K562 (cell line): Measurements from ENCODE around the gene NEK1. TPM values are rescaled to one million over a fixed set of nuclear protein-coding genes. Genes with fewer than 3 reads are reported as not detected.

ENCODE experiments used
- ATAC-seq: fragments of 200-7000 bp; cut with Tn5 transposase; 3 replicates; pipeline ENCODE4 v1.9.1; 2020; ENCODE audit warnings: moderate library complexity
- BruUV-seq: library from RNA; stranded (reverse); fragments of 400-500 nt; replicated peaks from 2 replicates; lab custom pipeline; 2021; lab: Mats Ljungman, UMichigan
- CTCF ChIA-PET: fragments of 300-600 bp; formaldehyde crosslinking; extraction: SDS; loops from one replicate; lab custom pipeline; 2021; ENCODE audit warnings: low intra/inter-chr PET ratio; lab: Yijun Ruan, JAX
- POLR2A ChIA-PET: fragments of 300-600, 350-650 bp; sonication (Branson Sonifier 250); formaldehyde crosslinking; extraction: SDS; loops from one replicate; lab custom pipeline; 2021; ENCODE audit warnings: antibody characterized with exemption, inconsistent platforms; lab: Yijun Ruan, JAX
- DNase-seq, 4 experiments: peaks; one replicate each; pipeline versions ENCODE4 v3.0.0 to v3.0.0-alpha.2; 2011 to 2018; ENCODE audit warnings: low spot score in 3 of 4, mixed read lengths in 3 of 4; ENCODE audit errors: extremely low read depth in 1 of 4
- FAIRE-seq: peaks from 2 replicates; lab custom pipeline; 2011; peaks lifted over from hg19 to GRCh38; lab: Jason Lieb, UNC
- H2AFZ ChIP-seq: 2 replicates; pipeline ENCODE4 v1.6.0; 2011; ENCODE audit warnings: low read depth, low read length, control low read depth, inconsistent platforms
- H3K27ac ChIP-seq: fragments of 200-600 bp; 3 replicates; pipeline ENCODE4 v1.8.0; 2011; ENCODE audit warnings: low read depth, mild to moderate bottlenecking, control low read depth, inconsistent platforms, low read length, moderate library complexity, mixed read lengths; ENCODE audit errors: extremely low read depth
- H3K27me3 ChIP-seq, 2 experiments: fragments of 300-600 bp in 1 of 2; 2 replicates in 1 of 2; 3 replicates in 1 of 2; pipeline versions ENCODE4 v1.6.0 to v1.8.0; 2011; ENCODE audit warnings: inconsistent platforms in 2 of 2, low read length in 2 of 2, mild to moderate bottlenecking in 1 of 2, mixed read lengths in 1 of 2, moderate library complexity in 1 of 2; ENCODE audit not compliant: control insufficient read depth in 2 of 2, insufficient read depth in 2 of 2
- H3K36me3 ChIP-seq: fragments of 300-600 bp; 3 replicates; pipeline ENCODE4 v1.8.0; 2011; ENCODE audit warnings: mild to moderate bottlenecking, low read length, inconsistent platforms; ENCODE audit not compliant: control insufficient read depth, insufficient read depth
- H3K4me1 ChIP-seq, 2 experiments: fragments of 200-600 bp in 1 of 2; replicated peaks in 1 of 2; 2 replicates in 1 of 2; 3 replicates in 1 of 2; pipeline versions ENCODE4 v1.5.1 to v1.8.0; 2011; ENCODE audit warnings: inconsistent platforms in 2 of 2, low read length in 2 of 2, mild to moderate bottlenecking in 1 of 2, mixed read lengths in 1 of 2, moderate library complexity in 1 of 2; ENCODE audit not compliant: control insufficient read depth in 2 of 2, insufficient read depth in 2 of 2
- H3K4me2 ChIP-seq: 2 replicates; pipeline ENCODE4 v1.6.1; 2011; ENCODE audit warnings: low read length, control low read depth, inconsistent platforms, mixed read lengths; ENCODE audit not compliant: insufficient read depth
- H3K4me3 ChIP-seq: fragments of 200-600 bp; sonication (generic), shearing (Covaris generic); 2 replicates; pipeline ENCODE4 v1.5.1; 2016; ENCODE audit warnings: control low read depth, inconsistent platforms
- H3K79me2 ChIP-seq: fragments of 200-600 bp; 3 replicates; pipeline ENCODE4 v1.8.0; 2011; ENCODE audit warnings: low read length, inconsistent platforms; ENCODE audit not compliant: control insufficient read depth, insufficient read depth
- H3K9ac ChIP-seq, 2 experiments: 2 replicates each; pipeline versions ENCODE4 v1.6.0 to v1.6.1; 2011; ENCODE audit warnings: low read depth in 2 of 2, low read length in 2 of 2, control low read depth in 1 of 2, inconsistent platforms in 1 of 2, mild to moderate bottlenecking in 1 of 2, mixed read lengths in 1 of 2; ENCODE audit not compliant: insufficient read depth in 1 of 2
- H3K9me1 ChIP-seq: one replicate; pipeline ENCODE4 v1.6.0; 2011; ENCODE audit warnings: inconsistent platforms, mild to moderate bottlenecking, low read length, moderate library complexity; ENCODE audit not compliant: control insufficient read depth, insufficient read depth
- H3K9me3 ChIP-seq: replicated peaks from 2 replicates; pipeline ENCODE4 v1.5.1; 2011; ENCODE audit warnings: low read depth, low read length, inconsistent platforms; ENCODE audit not compliant: control insufficient read depth, insufficient read depth
- H4K20me1 ChIP-seq: replicated peaks from 2 replicates; pipeline ENCODE4 v1.6.1; 2011; ENCODE audit warnings: low read length, inconsistent platforms, mixed read lengths; ENCODE audit not compliant: control insufficient read depth, insufficient read depth
- NR4A1 ChIP-seq, 2 experiments: fragments of 250-450 bp in 1 of 2; fragments of 450-650 bp in 1 of 2; sonication (Bioruptor Pico) in 1 of 2; IDR thresholded peaks; 2 replicates each; pipeline versions ENCODE4 v1.4.0 to v1.6.1; 2016 to 2020; ENCODE audit warnings: mild to moderate bottlenecking in 2 of 2, missing compliant biosample characterization in 1 of 2, missing genetic modification characterization in 1 of 2, moderate library complexity in 1 of 2
- SMAD4 ChIP-seq: fragments of 250-450 bp; sonication (Bioruptor Pico); conservative IDR thresholded peaks from 2 replicates; pipeline ENCODE4 v1.8.0; 2021; ENCODE audit warnings: inconsistent platforms, mild to moderate bottlenecking, moderate library complexity
- WGBS: fragments of 100-300 bp; shearing (Covaris generic); methylation state at CpG from one replicate; pipeline ENCODE4 v1.1.6; 2016; ENCODE audit warnings: low coverage, mixed read lengths; ENCODE audit not compliant: insufficient coverage; ENCODE audit errors: missing lambda C conversion rate; 5-methylcytosine and 5-hydroxymethylcytosine counted together
- in situ Hi-C: fragments of 300-500 bp; cut with MboI; formaldehyde crosslinking; loops from 4 replicates; pipeline ENCODE4 v1.15.0; 2018; ENCODE audit warnings: inconsistent platforms, mixed read lengths
- intact Hi-C: fragments of 100-400 bp; cut with micrococcal nuclease; formaldehyde crosslinking; loops from 2 replicates; pipeline ENCODE4 v1.14.2; 2022
- polyA plus RNA-seq, 8 experiments: library from polyadenylated mRNA; depleted of rRNA in 4 of 8; stranded (reverse) in 5 of 8; unstranded in 3 of 8; fragments of >200 nt; fragmentation: Nextera tagmentation in 2 of 8; fragmentation: Illumina TruSeq in 1 of 8; extraction: Ambion mirVana in 2 of 8; extraction: Trizol in 1 of 8; gene quantifications; 2 replicates each; pipeline versions ENCODE4 v1.2.1 to v1.2.3, GENCODE V29; 2011 to 2014; ENCODE audit warnings: inconsistent platforms in 1 of 8, missing spikeins in 1 of 8
- total RNA-seq, 7 experiments: library from RNA; depleted of rRNA in 6 of 7; stranded (reverse); fragments of >200 nt in 6 of 7; fragmentation: Illumina TruSeq in 2 of 7; extraction: Trizol in 2 of 7; gene quantifications; 2 replicates each; pipeline versions ENCODE4 v1.2.1 to v1.2.3, GENCODE V29; 2011 to 2021; ENCODE audit warnings: low replicate concordance in 1 of 7
- TF ChIP-seq, protein P1 (sequence below): sonication (generic); formaldehyde crosslinking; IDR thresholded peaks from 2 replicates; pipeline ENCODE4 v1.8.1; 2023; ENCODE audit warnings: missing genetic modification reagents, mild to moderate bottlenecking, borderline replicate concordance

The NEK1 gene
- total and polyA plus RNA-seq, 9 of the 15 experiments (the other 6 are each of a cell fraction or from before 2014, with no cell fraction given): 6.2 to 15.7 (median 10.3) TPM

DNA sequence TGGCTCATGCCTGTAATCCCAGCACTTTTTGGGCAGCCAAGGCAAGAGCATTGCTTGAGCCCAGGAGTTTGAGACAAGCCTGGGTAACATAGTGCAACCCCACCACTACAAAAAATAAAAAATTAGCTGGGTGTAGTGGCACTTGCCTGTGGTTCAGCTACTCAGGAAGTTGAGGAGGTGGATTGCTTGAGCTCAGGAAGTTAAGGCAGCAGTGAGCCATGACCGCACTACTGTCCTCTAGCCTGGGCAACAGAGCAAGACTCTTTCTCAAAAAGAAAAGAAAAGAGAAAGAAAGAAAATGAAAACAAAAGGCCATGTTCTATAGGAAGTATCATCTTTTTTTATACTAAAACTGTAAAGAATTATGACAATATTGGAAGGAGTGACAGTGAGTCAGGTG, 38.5 kb downstream of the NEK1 start:
- FAIRE-seq (no peak), ATAC-seq (no peak), DNase-seq (no peak)
- Histone ChIP-seq H3K27ac (no peak overlapping the region), H4K20me1 (no peaks in the 10 kb centered on the region), H3K27me3 (no peaks in the 10 kb centered on the region), H3K4me3 (no peak overlapping the region), H3K9me3 (no peaks in the 10 kb centered on the region), H3K79me2 (no peaks in the 10 kb centered on the region), H3K4me2 (no peak overlapping the region), H3K9ac (no peak overlapping the region), H3K4me1 (no peaks in the 10 kb centered on the region), H2AFZ (no peak overlapping the region), H3K9me1 (no peaks in the 10 kb centered on the region), H3K36me3 (peaks cover 35% of the 10 kb centered on the region; the same call in 2 of the 3 replicates)
- no TSS peak for BruUV-seq
- TF ChIP-seq NR4A1 (CRISPR knock-in tag; IDR thresholded peaks at IDR 0.05) (no peak), NR4A1 (tag; IDR thresholded peaks at IDR 0.05) (no peak), SMAD4 (CRISPR knock-in tag) (no peak)
- TF ChIP-seq, protein P1, sequence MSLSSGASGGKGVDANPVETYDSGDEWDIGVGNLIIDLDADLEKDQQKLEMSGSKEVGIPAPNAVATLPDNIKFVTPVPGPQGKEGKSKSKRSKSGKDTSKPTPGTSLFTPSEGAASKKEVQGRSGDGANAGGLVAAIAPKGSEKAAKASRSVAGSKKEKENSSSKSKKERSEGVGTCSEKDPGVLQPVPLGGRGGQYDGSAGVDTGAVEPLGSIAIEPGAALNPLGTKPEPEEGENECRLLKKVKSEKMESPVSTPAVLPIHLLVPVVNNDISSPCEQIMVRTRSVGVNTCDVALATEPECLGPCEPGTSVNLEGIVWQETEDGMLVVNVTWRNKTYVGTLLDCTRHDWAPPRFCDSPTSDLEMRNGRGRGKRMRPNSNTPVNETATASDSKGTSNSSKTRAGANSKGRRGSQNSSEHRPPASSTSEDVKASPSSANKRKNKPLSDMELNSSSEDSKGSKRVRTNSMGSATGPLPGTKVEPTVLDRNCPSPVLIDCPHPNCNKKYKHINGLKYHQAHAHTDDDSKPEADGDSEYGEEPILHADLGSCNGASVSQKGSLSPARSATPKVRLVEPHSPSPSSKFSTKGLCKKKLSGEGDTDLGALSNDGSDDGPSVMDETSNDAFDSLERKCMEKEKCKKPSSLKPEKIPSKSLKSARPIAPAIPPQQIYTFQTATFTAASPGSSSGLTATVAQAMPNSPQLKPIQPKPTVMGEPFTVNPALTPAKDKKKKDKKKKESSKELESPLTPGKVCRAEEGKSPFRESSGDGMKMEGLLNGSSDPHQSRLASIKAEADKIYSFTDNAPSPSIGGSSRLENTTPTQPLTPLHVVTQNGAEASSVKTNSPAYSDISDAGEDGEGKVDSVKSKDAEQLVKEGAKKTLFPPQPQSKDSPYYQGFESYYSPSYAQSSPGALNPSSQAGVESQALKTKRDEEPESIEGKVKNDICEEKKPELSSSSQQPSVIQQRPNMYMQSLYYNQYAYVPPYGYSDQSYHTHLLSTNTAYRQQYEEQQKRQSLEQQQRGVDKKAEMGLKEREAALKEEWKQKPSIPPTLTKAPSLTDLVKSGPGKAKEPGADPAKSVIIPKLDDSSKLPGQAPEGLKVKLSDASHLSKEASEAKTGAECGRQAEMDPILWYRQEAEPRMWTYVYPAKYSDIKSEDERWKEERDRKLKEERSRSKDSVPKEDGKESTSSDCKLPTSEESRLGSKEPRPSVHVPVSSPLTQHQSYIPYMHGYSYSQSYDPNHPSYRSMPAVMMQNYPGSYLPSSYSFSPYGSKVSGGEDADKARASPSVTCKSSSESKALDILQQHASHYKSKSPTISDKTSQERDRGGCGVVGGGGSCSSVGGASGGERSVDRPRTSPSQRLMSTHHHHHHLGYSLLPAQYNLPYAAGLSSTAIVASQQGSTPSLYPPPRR (CRISPR knock-in tag): no peak
- in situ Hi-C loops (no loop called here), intact Hi-C loops (no loop called here)
- WGBS: 100% methylated on average over 1 of the region's 1 CpG
- CTCF ChIA-PET: no interaction called here
- POLR2A ChIA-PET: no interaction called here
